ENCODE data around the gene LSG1. TPM values are rescaled to one million over a fixed set of nuclear protein-coding genes. Genes with fewer than 3 reads are reported as not detected.

Gene LSG1
- total and polyA plus RNA-seq, 9 of the 15 experiments (the other 6 are each of a cell fraction or from before 2014, with no cell fraction given): 14.9 to 73.7 (median 46.7) TPM

DNA sequence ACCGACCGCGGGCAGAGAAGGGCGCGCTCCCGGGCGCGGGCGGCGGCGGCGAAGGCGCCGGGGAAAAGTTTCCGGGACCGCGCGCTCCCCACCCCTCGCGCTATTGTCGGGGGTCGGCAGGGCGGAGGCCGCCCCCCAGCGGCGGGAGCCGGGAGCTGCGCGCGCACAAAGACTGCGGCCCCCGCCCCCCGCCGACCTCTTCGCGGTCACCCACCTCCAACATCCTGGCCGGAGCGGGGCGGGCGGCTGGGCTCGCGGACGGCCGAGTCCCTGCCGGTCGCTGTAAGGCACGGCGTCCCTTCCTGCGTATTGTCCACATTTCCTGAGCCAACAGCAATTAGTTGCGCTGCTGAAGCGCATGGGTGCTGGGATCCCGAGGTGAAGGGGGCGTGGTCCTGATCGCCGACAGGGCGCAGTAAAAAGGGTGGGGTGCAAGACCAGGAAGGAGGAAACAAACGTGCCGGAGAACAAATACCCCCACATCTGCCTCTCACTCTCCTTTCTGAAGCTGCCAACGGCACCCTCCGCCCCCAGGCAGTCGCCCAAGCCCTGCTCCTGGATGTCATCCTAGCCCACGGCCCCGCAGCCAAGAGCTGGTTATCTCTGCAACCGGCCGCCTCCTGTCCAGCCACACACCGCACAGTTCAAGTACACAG is 38.5 kb downstream of the LSG1 start, which contains the start of gene TMEM44 (continued):
- TF ChIP-seq, protein P1, sequence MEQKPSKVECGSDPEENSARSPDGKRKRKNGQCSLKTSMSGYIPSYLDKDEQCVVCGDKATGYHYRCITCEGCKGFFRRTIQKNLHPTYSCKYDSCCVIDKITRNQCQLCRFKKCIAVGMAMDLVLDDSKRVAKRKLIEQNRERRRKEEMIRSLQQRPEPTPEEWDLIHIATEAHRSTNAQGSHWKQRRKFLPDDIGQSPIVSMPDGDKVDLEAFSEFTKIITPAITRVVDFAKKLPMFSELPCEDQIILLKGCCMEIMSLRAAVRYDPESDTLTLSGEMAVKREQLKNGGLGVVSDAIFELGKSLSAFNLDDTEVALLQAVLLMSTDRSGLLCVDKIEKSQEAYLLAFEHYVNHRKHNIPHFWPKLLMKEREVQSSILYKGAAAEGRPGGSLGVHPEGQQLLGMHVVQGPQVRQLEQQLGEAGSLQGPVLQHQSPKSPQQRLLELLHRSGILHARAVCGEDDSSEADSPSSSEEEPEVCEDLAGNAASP (IDR thresholded peaks at IDR 0.05): no peak
- TF ChIP-seq, protein P2, sequence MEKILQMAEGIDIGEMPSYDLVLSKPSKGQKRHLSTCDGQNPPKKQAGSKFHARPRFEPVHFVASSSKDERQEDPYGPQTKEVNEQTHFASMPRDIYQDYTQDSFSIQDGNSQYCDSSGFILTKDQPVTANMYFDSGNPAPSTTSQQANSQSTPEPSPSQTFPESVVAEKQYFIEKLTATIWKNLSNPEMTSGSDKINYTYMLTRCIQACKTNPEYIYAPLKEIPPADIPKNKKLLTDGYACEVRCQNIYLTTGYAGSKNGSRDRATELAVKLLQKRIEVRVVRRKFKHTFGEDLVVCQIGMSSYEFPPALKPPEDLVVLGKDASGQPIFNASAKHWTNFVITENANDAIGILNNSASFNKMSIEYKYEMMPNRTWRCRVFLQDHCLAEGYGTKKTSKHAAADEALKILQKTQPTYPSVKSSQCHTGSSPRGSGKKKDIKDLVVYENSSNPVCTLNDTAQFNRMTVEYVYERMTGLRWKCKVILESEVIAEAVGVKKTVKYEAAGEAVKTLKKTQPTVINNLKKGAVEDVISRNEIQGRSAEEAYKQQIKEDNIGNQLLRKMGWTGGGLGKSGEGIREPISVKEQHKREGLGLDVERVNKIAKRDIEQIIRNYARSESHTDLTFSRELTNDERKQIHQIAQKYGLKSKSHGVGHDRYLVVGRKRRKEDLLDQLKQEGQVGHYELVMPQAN (IDR thresholded peaks at IDR 0.05; ENCODE audit: borderline replicate concordance): peak; percentile 87
- TF ChIP-seq, protein P3, sequence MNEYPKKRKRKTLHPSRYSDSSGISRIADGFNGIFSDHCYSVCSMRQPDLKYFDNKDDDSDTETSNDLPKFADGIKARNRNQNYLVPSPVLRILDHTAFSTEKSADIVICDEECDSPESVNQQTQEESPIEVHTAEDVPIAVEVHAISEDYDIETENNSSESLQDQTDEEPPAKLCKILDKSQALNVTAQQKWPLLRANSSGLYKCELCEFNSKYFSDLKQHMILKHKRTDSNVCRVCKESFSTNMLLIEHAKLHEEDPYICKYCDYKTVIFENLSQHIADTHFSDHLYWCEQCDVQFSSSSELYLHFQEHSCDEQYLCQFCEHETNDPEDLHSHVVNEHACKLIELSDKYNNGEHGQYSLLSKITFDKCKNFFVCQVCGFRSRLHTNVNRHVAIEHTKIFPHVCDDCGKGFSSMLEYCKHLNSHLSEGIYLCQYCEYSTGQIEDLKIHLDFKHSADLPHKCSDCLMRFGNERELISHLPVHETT (CRISPR knock-in tag; conservative IDR thresholded peaks at IDR 0.05 in 1 of 2, IDR thresholded peaks at IDR 0.05 in 1 of 2): peak in 1 of 2 experiments; percentile 90; a peak in 2 of 4 replicates
- TF ChIP-seq BCOR (IDR thresholded peaks at IDR 0.05) (peak; percentile 49; the same call in 1 of the 2 replicates), ZFP36 (IDR thresholded peaks at IDR 0.05; ENCODE audit: low read depth, low read length, partially characterized antibody) (peak; percentile 37), ZKSCAN1 (IDR thresholded peaks at IDR 0.05; ENCODE audit: low read depth, low read length) (0 out of 2 replicates have a peak, but pooled peaks have one; percentile 8)
- TF ChIP-seq, protein P4, sequence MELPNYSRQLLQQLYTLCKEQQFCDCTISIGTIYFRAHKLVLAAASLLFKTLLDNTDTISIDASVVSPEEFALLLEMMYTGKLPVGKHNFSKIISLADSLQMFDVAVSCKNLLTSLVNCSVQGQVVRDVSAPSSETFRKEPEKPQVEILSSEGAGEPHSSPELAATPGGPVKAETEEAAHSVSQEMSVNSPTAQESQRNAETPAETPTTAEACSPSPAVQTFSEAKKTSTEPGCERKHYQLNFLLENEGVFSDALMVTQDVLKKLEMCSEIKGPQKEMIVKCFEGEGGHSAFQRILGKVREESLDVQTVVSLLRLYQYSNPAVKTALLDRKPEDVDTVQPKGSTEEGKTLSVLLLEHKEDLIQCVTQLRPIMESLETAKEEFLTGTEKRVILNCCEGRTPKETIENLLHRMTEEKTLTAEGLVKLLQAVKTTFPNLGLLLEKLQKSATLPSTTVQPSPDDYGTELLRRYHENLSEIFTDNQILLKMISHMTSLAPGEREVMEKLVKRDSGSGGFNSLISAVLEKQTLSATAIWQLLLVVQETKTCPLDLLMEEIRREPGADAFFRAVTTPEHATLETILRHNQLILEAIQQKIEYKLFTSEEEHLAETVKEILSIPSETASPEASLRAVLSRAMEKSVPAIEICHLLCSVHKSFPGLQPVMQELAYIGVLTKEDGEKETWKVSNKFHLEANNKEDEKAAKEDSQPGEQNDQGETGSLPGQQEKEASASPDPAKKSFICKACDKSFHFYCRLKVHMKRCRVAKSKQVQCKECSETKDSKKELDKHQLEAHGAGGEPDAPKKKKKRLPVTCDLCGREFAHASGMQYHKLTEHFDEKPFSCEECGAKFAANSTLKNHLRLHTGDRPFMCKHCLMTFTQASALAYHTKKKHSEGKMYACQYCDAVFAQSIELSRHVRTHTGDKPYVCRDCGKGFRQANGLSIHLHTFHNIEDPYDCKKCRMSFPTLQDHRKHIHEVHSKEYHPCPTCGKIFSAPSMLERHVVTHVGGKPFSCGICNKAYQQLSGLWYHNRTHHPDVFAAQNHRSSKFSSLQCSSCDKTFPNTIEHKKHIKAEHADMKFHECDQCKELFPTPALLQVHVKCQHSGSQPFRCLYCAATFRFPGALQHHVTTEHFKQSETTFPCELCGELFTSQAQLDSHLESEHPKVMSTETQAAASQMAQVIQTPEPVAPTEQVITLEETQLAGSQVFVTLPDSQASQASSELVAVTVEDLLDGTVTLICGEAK (IDR thresholded peaks at IDR 0.05): peak; percentile 66
- TF ChIP-seq, protein P4 (CRISPR knock-in tag; IDR thresholded peaks at IDR 0.05): no peak
- TF ChIP-seq, protein P5, sequence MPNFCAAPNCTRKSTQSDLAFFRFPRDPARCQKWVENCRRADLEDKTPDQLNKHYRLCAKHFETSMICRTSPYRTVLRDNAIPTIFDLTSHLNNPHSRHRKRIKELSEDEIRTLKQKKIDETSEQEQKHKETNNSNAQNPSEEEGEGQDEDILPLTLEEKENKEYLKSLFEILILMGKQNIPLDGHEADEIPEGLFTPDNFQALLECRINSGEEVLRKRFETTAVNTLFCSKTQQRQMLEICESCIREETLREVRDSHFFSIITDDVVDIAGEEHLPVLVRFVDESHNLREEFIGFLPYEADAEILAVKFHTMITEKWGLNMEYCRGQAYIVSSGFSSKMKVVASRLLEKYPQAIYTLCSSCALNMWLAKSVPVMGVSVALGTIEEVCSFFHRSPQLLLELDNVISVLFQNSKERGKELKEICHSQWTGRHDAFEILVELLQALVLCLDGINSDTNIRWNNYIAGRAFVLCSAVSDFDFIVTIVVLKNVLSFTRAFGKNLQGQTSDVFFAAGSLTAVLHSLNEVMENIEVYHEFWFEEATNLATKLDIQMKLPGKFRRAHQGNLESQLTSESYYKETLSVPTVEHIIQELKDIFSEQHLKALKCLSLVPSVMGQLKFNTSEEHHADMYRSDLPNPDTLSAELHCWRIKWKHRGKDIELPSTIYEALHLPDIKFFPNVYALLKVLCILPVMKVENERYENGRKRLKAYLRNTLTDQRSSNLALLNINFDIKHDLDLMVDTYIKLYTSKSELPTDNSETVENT (CRISPR knock-in tag; IDR thresholded peaks at IDR 0.05): 0 out of 2 replicates have a peak, but pooled peaks have one; percentile 37

Measured in K562 (cell line).